Right lobe of liver (tissue), 4 donors: ENCODE results near the gene PARVG.

Experiments
- CTCF ChIP-seq, 4 donors: fragments of 200-600 bp in 3 of 4; fragments of 450-650 bp in 1 of 4; IDR thresholded peaks; one replicate each; pipeline versions ENCODE4 v1.5.1 to v1.8.0; 2016 to 2022; ENCODE audit warnings: antibody characterized with exemption in 4 of 4, mild to moderate bottlenecking in 2 of 4
- POLR2A ChIP-seq: fragments of 450-650 bp; IDR thresholded peaks from one replicate; pipeline ENCODE4 v1.6.1; 2017; ENCODE audit warnings: antibody characterized with exemption, mild to moderate bottlenecking
- donor health status: DM: no; HTN: no; CAD: no.
- donor health status: DM: no; HTN: no; CAD: no.
- donor health status: DM: no; HTN: yes; CAD: no.

DNA sequence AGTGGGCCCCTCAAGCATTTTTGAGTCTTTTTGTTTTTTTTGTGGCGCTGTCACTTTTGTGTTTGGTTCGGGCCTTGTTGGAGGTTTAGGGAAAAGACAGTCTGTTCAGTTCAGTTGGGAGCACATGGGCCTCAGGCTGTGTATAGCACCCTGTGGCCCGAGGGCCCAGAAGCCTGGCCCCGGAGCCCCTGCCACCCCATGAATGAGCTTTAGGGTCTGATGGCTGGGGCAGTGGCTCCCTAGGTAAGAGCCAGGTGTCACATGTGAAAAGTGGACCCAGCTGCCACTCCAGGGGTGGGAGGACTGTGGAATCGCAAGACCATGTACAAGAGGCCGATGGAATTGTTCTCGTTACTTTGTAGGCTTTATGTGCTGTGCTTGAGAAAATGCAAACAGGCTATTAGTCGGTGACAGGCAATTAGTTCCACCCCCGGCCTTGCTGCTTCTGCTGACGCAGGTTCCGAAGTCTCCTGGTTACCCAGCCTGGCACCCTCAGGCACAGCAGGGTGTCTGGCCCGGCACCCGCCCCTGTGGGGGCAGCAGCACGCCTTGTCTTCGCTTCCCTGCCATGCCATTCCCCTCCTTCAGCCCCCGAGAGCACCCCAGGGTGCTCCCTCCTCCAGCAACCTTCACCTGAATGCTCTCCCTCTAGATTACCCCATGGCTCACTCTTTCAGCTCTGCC, 38.2 kb upstream of the PARVG start:
- no peak for TF ChIP-seq CTCF (IDR thresholded peaks at IDR 0.05)
- no peak for TF ChIP-seq POLR2A
